ENCODE data around the gene NEUROD2. TPM values are rescaled to one million over a fixed set of nuclear protein-coding genes. Genes with fewer than 3 reads are reported as not detected.

NEUROD2 gene
- total and polyA plus RNA-seq, 2 of the 8 experiments (the other 6 are each of a cell fraction or from before 2014, with no cell fraction given), result not detected

- peak overlapping the region; percentile 59; the same call in 1 of the 2 replicates for H3K27ac ChIP-seq (ENCODE audit: low read depth, low read length)
- FAIRE-seq (no peak), DNase-seq (ENCODE audit: low read depth in 1 of 2, low spot score in 2 of 2) (no peak)
- CTCF ChIA-PET (ENCODE audit: partially characterized antibody), result interaction anchor here (0.9 to 49.2 kb wide), 9 partner anchors 11 to 105 kb away, joined by 3 to 1885 read pairs (median 7); partner anchors contain the start of genes ERBB2, GRB7, MIEN1 and PGAP3
- no peaks in the 10 kb centered on the region for H3K36me3 ChIP-seq (ENCODE audit: control insufficient read depth in 2 of 4, insufficient read depth in 4 of 4, low read length in 3 of 4)
- peaks cover 0 to 2% of the 10 kb centered on the region in 2 experiments; a peak in 1 of 4 replicates for H3K79me2 ChIP-seq (ENCODE audit: control insufficient read depth in 1 of 2, insufficient read depth in 2 of 2, low read length in 2 of 2)
- no peaks in the 10 kb centered on the region for H3K27me3 ChIP-seq (replicated peaks in 1 of 4; ENCODE audit: control insufficient read depth in 3 of 4, extremely low read depth in 1 of 4, insufficient read depth in 3 of 4, low read length in 3 of 4)
- peak overlapping the region; percentile 38 for H2BK120ac ChIP-seq (replicated peaks; ENCODE audit: low read depth, low read length)
- H4K91ac ChIP-seq (replicated peaks; ENCODE audit: insufficient read length, low read length), result peak overlapping the region; percentile 92
- no peak overlapping the region for H3K4me3 ChIP-seq (ENCODE audit: extremely low read depth in 1 of 4, insufficient read depth in 2 of 4, low read depth in 3 of 4, low read length in 4 of 4)
- peak overlapping the region; percentile 14 to 45; a peak in 2 of 4 replicates for H3K4me2 ChIP-seq (ENCODE audit: insufficient read depth in 1 of 2, low read depth in 2 of 2, low read length in 2 of 2)
- peak overlapping the region; percentile 77 for H4K5ac ChIP-seq (ENCODE audit: insufficient read length, low read depth, low read length)
- H3K4ac ChIP-seq (replicated peaks; ENCODE audit: insufficient read length, low read depth, low read length), result peak overlapping the region; percentile 33
- H2BK5ac ChIP-seq (ENCODE audit: low read depth, low read length), result peak overlapping the region; percentile 68
- no peak overlapping the region for H2AFZ ChIP-seq (ENCODE audit: low read length)
- H4K8ac ChIP-seq (ENCODE audit: extremely low read depth, insufficient read depth, low read length), result peak overlapping the region; percentile 46; the same call in 1 of the 2 replicates
- POLR2A ChIA-PET (ENCODE audit: partially characterized antibody), result interaction anchor here (0.8 to 5.2 kb wide), 11 partner anchors 8 to 47 kb away, joined by 3 to 28 read pairs (median 5); partner anchors contain the start of genes ERBB2, PNMT and TCAP
- WGBS, 2 experiments (ENCODE audit: extremely low coverage in 1 of 2, insufficient coverage in 1 of 2, insufficient read length in 1 of 2, insufficient replicate concordance in 2 of 2, low coverage in 1 of 2, low lambda C conversion rate in 2 of 2, missing lambda C conversion rate in 1 of 2), result 64% methylated on average over 7 of the region's 7 CpGs; no CpG with 5 or more reads in 1 of the 2 experiments
- H3K9ac ChIP-seq (replicated peaks in 1 of 4; ENCODE audit: extremely low read depth in 1 of 4, low read depth in 3 of 4, low read length in 3 of 4), result no peak overlapping the region
- no peak overlapping the region for H3K23ac ChIP-seq (ENCODE audit: insufficient read length)
- no peak overlapping the region for H3K14ac ChIP-seq (ENCODE audit: insufficient read length)
- peak overlapping the region; percentile 47; the same call in 1 of the 2 replicates for H2AK5ac ChIP-seq (ENCODE audit: low read depth, low read length)
- H3K4me1 ChIP-seq (replicated peaks in 1 of 4; ENCODE audit: control insufficient read depth in 3 of 4, insufficient read depth in 4 of 4, low read length in 3 of 4), result peaks cover 5 to 26% (median 19%) of the 10 kb centered on the region in 4 experiments
- TF ChIP-seq CBX8 (IDR thresholded peaks at IDR 0.05; ENCODE audit: borderline replicate concordance, low read depth, low read length) (no peak), CBX5 (IDR thresholded peaks at IDR 0.05; ENCODE audit: low read depth, low read length) (no peak), CTCF (IDR thresholded peaks at IDR 0.05; ENCODE audit: control extremely low read depth in 1 of 3, insufficient read depth in 1 of 3, low read depth in 1 of 3, low read length in 3 of 3) (0 out of 4 replicates have a peak, but pooled peaks of 1 of the 3 experiments have one; percentile 0), SP2 (IDR thresholded peaks at IDR 0.05; ENCODE audit: low read length) (no peak)
- H4K20me1 ChIP-seq (replicated peaks in 1 of 2; ENCODE audit: control insufficient read depth in 1 of 2, insufficient read depth in 2 of 2, low read length in 2 of 2), result peaks cover 1 to 2% of the 10 kb centered on the region in 2 experiments
- H2BK20ac ChIP-seq (ENCODE audit: low read length), result 0 out of 2 replicates have a peak overlapping the region, but pooled peaks have one; percentile 73
- H3K23me2 ChIP-seq (ENCODE audit: low read depth, low read length), result no peaks in the 10 kb centered on the region; the same call in 1 of the 2 replicates
- H3K9me3 ChIP-seq (ENCODE audit: insufficient read depth in 2 of 2, low read depth in 1 of 2, low read length in 1 of 2), result no peaks in the 10 kb centered on the region
- peak overlapping the region; percentile 99; the same call in 1 of the 2 replicates for H2BK15ac ChIP-seq (ENCODE audit: low read length)
- peak overlapping the region; percentile 64; the same call in 1 of the 2 replicates for H2BK12ac ChIP-seq (ENCODE audit: low read depth, low read length)
- peak overlapping the region; percentile 80 for H3K18ac ChIP-seq (ENCODE audit: extremely low read depth, low read length)
- no peak overlapping the region for H3K56ac ChIP-seq (replicated peaks; ENCODE audit: insufficient read length, low read depth, low read length)
- peaks cover 2% of the 10 kb centered on the region; the same call in 1 of the 2 replicates for H3K79me1 ChIP-seq (ENCODE audit: low read depth, low read length)
These were observed 45.0 kb upstream of the NEUROD2 start for GRCh38 chr17:39652587-39653315.
